Common myeloid progenitor, CD34-positive (primary cell): Measurements from ENCODE around the gene CDON.
"Not testable (repeated sequence)": the region's sequence is repeated elsewhere in the genome, so short reads cannot be mapped to it uniquely, and the experiment has no call there.

Experiments
- CTCF ChIA-PET: fragments of 350-600 bp; sonication (Branson Sonifier 250); formaldehyde crosslinking; loops from one replicate; lab custom pipeline; 2021; ENCODE audit warnings: antibody characterized with exemption; lab: Charles Lee
- POLR2A ChIA-PET: fragments of 350-600 bp; sonication (Branson Sonifier 250); formaldehyde crosslinking; loops from one replicate; lab custom pipeline; 2021; ENCODE audit warnings: antibody characterized with exemption; lab: Charles Lee
- DNase-seq, 3 donors: peaks; one replicate each; pipeline versions ENCODE4 v3.0.0 to v3.0.0-alpha.2; 2013
- H3K27ac ChIP-seq, 2 experiments: 1 replicate in 1 of 2; 2 replicates in 1 of 2; pipeline ENCODE4 v1.7.0; 2013; ENCODE audit warnings: inconsistent platforms in 2 of 2, low read length in 2 of 2, mild to moderate bottlenecking in 2 of 2, low read depth in 1 of 2, moderate library complexity in 1 of 2; ENCODE audit not compliant: severe bottlenecking in 2 of 2, insufficient read depth in 1 of 2, poor library complexity in 1 of 2
- H3K27me3 ChIP-seq, 5 experiments: replicated peaks in 2 of 5; 1 replicate in 3 of 5; 2 replicates in 2 of 5; pipeline versions ENCODE4 v1.6.1 to v1.7.0; 2013; ENCODE audit warnings: low read length in 4 of 5, mild to moderate bottlenecking in 2 of 5, moderate library complexity in 2 of 5, inconsistent platforms in 1 of 5; ENCODE audit not compliant: insufficient read depth in 5 of 5, control insufficient read depth in 4 of 5
- H3K36me3 ChIP-seq, 4 experiments: 1 replicate in 2 of 4; 2 replicates in 2 of 4; pipeline versions ENCODE4 v1.6.1 to v1.7.0; 2013; ENCODE audit warnings: low read length in 3 of 4, control low read depth in 1 of 4, mild to moderate bottlenecking in 1 of 4; ENCODE audit not compliant: control insufficient read depth in 4 of 4, insufficient read depth in 4 of 4
- H3K4me1 ChIP-seq, 4 experiments: 1 replicate in 3 of 4; 2 replicates in 1 of 4; pipeline versions ENCODE4 v1.6.1 to v1.7.1; 2013; ENCODE audit warnings: low read length in 3 of 4, mild to moderate bottlenecking in 3 of 4, control low read depth in 1 of 4, inconsistent platforms in 1 of 4, moderate library complexity in 1 of 4; ENCODE audit not compliant: control insufficient read depth in 4 of 4, insufficient read depth in 4 of 4; ENCODE audit errors: control extremely low read depth in 1 of 4
- H3K4me3 ChIP-seq, 7 experiments: 1 replicate in 4 of 7; 2 replicates in 3 of 7; pipeline versions ENCODE4 v1.5.1 to v1.7.0; 2013; ENCODE audit warnings: mild to moderate bottlenecking in 7 of 7, low read length in 6 of 7, moderate library complexity in 6 of 7, inconsistent platforms in 2 of 7, low read depth in 2 of 7, control low read depth in 1 of 7; ENCODE audit not compliant: insufficient read depth in 4 of 7, control insufficient read depth in 1 of 7; ENCODE audit errors: extremely low read depth in 1 of 7
- H3K9me3 ChIP-seq, 5 experiments: 1 replicate in 4 of 5; 2 replicates in 1 of 5; pipeline versions ENCODE4 v1.6.1 to v1.7.1; 2013; ENCODE audit warnings: low read length in 4 of 5, mild to moderate bottlenecking in 2 of 5, inconsistent platforms in 1 of 5, low read depth in 1 of 5, moderate library complexity in 1 of 5; ENCODE audit not compliant: control insufficient read depth in 4 of 5, insufficient read depth in 2 of 5; ENCODE audit errors: control extremely low read depth in 1 of 5
- WGBS: methylation state at CpG from one replicate; pipeline ENCODE4 v1.1.5; 2013; ENCODE audit not compliant: insufficient coverage; 5-methylcytosine and 5-hydroxymethylcytosine counted together

Gene CDON

GRCh38 chr11:125921042-125921441 lies 141.6 kb downstream of the CDON start:
- POLR2A ChIA-PET: no interaction called here
- CTCF ChIA-PET: interaction anchor here (5.6 kb wide), 1 partner anchor 269 kb away, joined by 84 read pairs; no protein-coding TSS in a partner anchor
- Histone ChIP-seq H3K36me3 (no peaks in the 10 kb centered on the region), H3K4me3 (no peak overlapping the region), H3K9me3 (no peaks in the 10 kb centered on the region), H3K27ac (no peak overlapping the region), H3K4me1 (no peaks in the 10 kb centered on the region), H3K27me3 (peaks cover 0 to 8% (median 4%) of the 10 kb centered on the region in 5 experiments)
- DNase-seq: no peak
- 75% methylated on average over 4 of the region's 9 CpGs for WGBS

DNA sequence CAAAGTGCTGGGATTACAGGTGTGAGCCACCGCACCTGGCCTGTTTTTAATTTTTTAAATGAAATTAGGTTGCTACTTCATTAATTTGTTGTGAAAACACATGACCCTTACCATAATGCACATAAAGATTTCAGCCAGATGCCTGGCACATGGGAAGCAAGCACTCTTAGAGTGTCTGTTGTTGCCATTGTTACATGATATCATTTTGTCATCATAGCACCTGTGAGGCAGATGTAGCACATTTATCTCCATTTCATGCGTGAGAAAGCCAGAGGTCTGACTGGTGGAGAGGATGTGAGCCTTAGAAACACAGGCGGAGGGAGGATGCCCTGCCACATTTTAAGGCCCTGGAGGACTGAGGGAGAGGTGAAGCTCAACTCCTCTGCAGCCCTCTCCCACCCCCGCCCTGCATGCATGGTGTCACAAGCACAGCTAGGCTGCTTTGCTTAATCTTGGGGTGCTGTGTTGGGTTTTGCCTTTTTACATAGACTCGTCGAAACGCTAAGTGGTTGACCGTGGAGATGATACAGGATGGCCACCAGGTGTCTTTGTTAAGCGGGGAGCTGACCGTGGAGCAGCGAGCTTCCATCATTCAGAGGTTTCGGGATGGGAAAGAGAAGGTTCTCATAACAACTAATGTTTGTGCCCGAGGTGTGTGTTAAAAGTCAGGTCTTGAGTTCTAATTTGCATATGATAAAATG lies 144.4 kb downstream of the CDON start:
- no peak for DNase-seq
- H3K27me3 ChIP-seq: peaks cover 0 to 8% (median 7%) of the 10 kb centered on the region in 5 experiments
- no peak overlapping the region for H3K27ac ChIP-seq
- H3K4me3 ChIP-seq: no peak overlapping the region
- POLR2A ChIA-PET: no interaction called here
- no peaks in the 10 kb centered on the region for H3K4me1 ChIP-seq
- CTCF ChIA-PET: interaction anchor here (1.4 to 3.4 kb wide), 2 partner anchors 31 to 275 kb away, joined by 3 to 15 read pairs; no protein-coding TSS in a partner anchor
- H3K9me3 ChIP-seq: no peaks in the 10 kb centered on the region
- WGBS: 89% methylated on average over 11 of the region's 13 CpGs
- no peaks in the 10 kb centered on the region for H3K36me3 ChIP-seq

DNA sequence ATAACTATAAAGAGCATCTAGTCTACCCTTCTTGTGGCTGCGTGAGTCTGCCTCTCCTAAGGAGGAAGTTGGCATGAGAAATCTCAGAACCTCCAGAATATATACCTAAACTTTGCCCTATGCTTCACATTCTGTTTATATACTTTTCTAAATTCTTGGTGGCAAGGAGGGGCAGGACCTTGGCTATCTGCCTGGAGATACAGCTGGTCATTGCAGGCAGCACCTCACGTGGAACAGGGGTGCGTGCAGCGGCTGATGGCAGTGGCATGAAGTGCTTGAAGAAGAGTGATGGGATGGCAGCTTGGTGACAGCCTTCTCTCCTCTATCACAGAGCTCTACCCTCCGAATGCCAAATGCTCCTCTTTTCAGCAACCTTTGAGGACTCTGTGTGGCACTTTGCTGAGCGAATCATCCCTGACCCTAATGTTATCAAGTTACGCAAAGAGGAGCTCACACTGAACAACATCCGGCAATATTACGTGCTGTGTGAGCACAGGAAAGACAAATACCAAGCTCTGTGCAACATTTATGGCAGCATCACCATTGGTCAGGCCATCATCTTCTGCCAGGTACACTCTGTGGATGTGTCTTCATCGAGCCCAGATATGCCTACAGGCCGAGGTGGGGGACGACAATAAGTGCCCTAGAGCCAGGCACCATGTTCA lies 145.9 kb downstream of the CDON start:
- no peak overlapping the region for H3K27ac ChIP-seq
- H3K36me3 ChIP-seq: no peaks in the 10 kb centered on the region
- peaks cover 0 to 8% (median 7%) of the 10 kb centered on the region in 5 experiments for H3K27me3 ChIP-seq
- H3K4me1 ChIP-seq: no peaks in the 10 kb centered on the region
- DNase-seq: no peak
- ChIA-PET CTCF (interaction anchor here (1.4 to 3.4 kb wide), 3 partner anchors 11 to 277 kb away, joined by 3 to 15 read pairs (median 4); no protein-coding TSS in a partner anchor), POLR2A (no interaction called here)
- WGBS: 92% methylated on average over 11 of the region's 12 CpGs
- no peaks in the 10 kb centered on the region for H3K9me3 ChIP-seq
- H3K4me3 ChIP-seq: no peak overlapping the region

DNA sequence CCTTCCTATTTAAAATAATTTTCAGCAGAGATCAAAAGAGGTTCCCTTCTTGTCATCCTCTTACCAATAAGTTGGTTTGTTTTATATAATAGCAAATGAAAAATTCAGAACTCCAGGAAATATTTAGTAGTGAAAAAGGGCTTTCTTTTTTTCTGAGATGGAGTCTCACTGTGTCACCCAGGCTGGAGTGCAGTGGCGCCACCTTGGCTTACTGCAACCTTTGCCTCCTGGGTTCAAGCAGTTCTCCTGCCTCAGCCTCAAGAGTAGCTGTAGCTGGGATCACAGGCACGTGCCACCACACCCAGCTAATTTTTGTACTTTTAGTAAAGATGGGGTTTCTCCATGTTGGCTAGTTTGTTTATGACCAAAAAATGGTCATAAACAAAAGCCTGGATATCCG lies 148.1 kb downstream of the CDON start:
- WGBS: 100% methylated on average over 3 of the region's 3 CpGs
- DNase-seq, H3K27ac ChIP-seq, CTCF ChIA-PET, H3K27me3 ChIP-seq, H3K4me3 ChIP-seq, POLR2A ChIA-PET, H3K4me1 ChIP-seq, H3K36me3 ChIP-seq, H3K9me3 ChIP-seq: not testable (repeated sequence)

GRCh38 chr11:125910226-125910849 lies 152.3 kb downstream of the CDON start:
- peaks cover 4 to 26% (median 9%) of the 10 kb centered on the region in 5 experiments for H3K27me3 ChIP-seq
- H3K4me1 ChIP-seq: no peaks in the 10 kb centered on the region
- no peaks in the 10 kb centered on the region for H3K9me3 ChIP-seq
- 100% methylated on average over 1 of the region's 8 CpGs for WGBS
- ChIA-PET CTCF (interaction anchor here (0.6 to 2.7 kb wide), 2 partner anchors 13 to 413 kb away, joined by 3 to 8 read pairs; no protein-coding TSS in a partner anchor), POLR2A (interaction anchor here (0.6 kb wide), 1 partner anchor 19 kb away, joined by 3 read pairs; no protein-coding TSS in a partner anchor)
- DNase-seq: no peak
- H3K4me3 ChIP-seq: no peak overlapping the region
- H3K36me3 ChIP-seq: no peaks in the 10 kb centered on the region
- H3K27ac ChIP-seq: no peak overlapping the region
